HG03521 (cell line): ENCODE measurements around the gene PDE11A.

Experiments
- ATAC-seq: cut with Tn5 transposase; IDR thresholded peaks from one replicate; pipeline ENCODE4 v1.9.1; 2021; ENCODE audit warnings: mild to moderate bottlenecking, moderate library complexity; ENCODE audit not compliant: unreplicated experiment

The PDE11A gene

DNA sequence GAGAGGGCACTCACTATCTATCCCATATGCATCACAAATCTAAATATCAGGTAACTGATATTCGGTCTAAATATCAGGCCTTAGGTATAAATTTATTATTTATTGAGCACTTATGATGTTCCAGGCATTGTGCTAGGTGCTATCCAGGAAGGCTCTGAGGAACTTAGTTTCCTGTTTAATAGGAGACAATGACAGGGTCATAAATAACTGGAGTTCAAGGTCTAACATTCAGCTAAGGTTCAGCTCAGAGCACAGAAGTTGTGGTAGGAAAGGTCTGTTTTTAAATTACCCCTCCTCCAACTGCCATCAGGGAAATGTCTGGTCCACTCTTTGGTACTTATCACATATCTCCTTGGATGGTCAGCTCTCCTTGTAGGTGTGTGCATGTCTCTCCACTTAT is 486.4 kb downstream of the PDE11A start:
- ATAC-seq = no peak

DNA sequence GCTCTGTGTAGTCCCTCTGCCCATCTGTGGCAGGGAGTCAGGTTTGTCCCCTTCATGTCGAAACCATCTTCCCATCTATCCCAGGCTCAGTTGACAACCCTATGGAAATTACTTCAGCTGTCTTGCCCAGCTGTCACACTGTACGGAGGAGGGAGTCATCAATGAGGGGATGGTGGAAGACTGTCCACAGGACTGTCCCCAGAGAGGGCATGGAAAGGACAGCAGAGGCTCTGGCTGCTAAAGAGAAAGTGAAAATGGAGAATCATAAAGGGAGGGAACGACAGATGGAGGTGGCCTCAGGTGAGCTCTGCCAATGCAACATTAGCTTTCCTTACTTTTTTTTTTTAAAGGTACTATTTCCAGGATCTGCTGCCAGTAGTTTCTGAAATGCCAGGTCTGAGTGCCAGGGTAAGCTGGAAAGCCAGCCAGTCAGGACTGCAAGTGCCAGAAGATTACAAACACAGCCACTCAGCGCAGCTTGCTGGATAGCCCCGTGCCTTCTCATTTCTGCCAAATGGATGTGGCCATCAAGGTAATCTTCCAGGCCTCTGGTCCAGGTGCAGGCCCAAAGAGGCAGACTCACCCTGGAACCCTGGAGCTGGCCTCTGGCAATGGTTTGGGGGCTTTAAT is 487.2 kb downstream of the PDE11A start:
- ATAC-seq = no peak

DNA sequence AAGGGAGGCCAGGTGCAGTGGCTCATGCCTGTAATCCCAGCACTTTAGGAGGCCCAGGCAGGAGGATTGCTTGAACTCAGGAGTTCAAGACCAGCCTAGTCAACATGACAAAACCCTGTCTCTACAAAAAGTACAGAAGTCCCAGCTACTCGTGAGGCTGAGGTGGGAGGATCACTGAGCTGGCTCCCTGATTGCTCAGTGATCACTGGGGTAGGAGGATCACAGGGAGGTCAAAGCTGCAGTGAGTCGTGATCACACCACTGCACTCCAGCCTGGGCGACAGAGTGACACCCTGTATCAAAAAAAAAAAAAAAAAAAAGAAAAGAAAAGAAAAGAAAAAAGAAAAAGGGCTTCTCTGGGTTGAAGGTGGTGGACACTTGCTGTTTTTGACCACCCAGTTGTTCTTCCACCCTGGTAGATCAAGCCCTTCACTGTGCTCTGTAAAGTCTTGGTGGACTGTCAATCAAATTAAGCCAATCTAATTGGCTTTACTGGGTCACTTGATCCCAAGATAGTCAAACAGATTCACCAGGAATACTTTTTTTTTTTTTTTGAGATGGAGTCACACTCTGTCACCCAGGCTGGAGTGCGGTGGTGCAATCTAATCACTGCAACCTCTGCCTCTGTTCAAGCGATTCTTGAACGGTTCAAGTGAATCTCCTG is 488.4 kb downstream of the PDE11A start:
- no peak for ATAC-seq

DNA sequence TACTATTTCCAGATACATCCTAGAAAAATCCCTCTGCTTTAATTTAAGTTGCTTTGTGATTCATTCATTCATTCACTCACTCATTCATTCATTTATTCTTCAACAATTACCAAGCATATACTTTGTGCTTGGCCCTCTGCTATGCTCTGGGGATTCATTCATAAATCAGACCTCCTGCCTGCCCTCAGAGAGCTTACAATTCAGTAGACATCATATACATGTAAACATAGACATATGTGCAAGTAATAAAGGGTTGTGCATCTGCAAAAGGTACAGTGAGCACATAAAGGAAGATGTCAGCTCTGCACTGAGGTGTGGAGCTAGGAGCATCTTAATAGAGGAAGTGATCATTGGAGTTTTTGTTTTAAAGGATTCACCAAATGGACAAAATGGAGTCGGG is 490.6 kb downstream of the PDE11A start:
- no peak for ATAC-seq

DNA sequence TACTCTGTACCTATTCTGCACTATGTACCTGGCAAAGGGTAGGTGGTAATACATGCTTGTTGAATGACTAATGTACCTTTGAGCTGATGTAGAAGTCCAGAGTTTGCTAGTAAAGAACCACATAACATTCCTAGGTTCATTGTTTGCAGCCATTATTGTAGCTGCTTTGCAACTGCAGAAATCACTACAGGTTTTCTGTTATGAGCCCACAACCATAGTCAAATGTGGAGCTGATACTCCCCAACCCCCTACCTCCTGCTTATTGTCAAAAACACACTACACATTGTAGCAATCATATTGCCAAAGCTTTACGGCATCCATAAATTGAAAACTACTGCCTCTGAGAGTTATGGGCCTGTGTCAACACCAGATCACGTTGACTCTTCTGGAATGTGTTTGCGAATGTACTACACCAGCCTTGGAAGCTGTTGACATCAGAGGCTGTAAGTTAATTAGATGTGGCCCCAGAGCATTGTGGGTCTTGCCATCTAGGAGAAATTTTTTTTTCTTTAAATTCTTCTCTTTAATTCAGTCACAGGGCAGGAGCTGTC is 493.0 kb downstream of the PDE11A start:
- ATAC-seq = no peak

DNA sequence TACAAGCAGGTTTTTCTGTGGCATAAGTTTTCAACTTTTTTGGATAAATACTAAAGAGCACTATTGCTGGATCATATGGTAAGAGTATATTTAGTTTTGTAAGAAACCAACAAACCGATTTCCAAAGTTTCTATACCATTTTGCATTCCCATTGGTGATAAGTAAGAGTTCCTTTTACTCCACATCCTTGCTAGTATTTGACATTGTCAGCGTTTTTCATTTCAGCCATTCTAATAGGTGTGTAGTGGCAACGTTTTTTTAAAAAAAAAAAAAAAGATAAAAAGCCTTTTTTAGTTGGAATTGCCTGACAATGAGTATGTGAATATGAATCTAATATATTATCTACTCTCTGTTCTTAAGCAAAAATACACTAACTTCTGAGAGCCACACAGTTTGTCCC is 494.1 kb downstream of the PDE11A start:
- no peak for ATAC-seq

DNA sequence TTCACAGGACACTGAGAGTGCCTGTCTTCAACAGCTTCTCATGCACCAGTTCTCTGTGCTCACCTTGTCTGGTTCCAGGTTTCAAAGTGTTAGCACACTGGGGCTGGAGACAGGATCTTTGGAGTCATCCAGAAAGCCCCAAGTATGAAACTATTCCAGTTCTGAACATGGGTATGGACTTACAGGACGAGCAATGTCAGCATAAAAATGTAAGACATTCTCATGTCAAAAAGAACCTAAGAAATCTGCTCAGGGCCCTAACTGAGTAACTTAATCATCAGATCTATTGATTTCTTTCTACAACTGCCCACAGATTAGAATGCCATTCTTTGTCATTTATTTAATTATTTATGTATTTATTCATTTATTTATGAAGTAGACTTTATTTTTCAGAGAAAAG is 495.5 kb downstream of the PDE11A start:
- ATAC-seq = no peak

DNA sequence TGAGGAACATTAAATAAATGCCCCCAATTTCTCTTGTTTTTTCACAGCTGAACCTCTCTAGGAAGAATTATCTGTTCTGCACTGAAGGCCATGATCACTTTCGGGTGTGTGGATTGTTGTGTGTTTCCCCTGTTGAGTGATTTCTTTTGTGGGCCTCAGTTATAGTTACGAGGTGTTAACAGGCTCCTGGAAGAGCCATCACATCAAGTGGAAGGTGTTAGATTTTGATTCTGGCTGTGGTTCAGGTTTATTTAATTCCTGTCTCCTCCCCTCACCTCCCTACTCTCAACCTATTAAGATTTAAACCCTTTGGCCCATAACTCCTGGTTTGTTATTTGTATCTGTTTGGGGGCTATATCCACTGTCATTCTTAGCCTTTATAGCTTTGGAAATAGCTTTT is 497.2 kb downstream of the PDE11A start:
- ATAC-seq = no peak

DNA sequence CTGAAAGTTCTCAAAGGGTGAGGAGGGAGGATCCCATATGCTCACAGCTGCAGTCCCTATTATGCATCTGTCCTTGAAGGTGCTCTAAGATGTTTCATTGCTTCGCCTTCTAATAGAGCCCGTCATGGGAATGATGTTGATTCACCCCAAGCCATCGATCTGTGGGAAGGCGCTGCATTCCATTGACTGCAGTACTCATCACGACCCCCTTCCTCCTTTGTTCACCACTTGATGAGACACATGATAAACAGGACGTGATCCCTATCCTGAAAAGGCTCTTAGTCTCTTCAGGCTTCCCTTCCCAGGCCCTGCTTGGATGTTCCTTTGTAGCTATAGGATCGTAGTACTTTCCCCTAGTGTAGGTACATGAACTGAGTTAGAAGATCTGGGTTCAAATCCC is 498.2 kb downstream of the PDE11A start:
- no peak for ATAC-seq
